ENCODE results near the gene TBCCD1. TPM values are rescaled to one million over a fixed set of nuclear protein-coding genes. Genes with fewer than 3 reads are reported as not detected.

The TBCCD1 gene
- total and polyA plus RNA-seq, 2 of the 8 experiments (the other 6 are each of a cell fraction or from before 2014, with no cell fraction given) = 11.3 to 13.9 TPM

DNA sequence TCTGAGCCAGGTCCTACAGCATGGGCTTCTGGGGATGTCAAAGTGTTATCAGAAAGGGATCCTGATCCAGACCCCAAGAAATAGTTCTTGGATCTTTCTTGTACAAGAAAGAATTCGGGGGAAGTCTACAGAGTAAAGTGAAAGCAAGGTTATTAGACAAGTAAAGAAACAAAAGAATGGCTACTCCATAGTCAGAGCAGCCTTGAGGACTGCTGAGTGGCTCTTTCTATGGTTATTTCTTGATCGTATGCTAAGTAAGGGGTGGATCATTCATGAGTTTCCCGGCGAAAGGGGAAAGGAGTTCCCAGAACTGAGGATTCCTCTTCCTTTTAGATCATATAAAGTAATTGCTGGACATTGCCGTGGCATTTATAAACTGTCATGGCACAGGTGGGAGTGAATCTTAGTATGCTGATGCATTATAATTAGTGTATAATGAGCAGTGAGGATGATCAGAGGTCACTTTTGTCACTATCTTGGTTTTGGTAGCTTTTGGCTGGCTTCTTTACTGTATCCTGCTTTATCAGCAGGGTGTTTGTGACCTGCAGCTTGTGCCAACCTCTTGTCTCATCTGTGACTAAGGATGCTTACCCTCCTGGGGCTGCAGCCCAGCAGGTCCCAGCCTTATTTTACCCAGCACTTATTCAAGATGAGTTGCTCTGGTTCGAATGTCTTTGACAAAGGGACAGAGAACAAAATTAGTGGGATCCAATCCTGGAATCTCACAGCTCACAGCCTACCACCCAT, 64.0 kb downstream of the TBCCD1 start:
- H3K27ac ChIP-seq (ENCODE audit: low read depth, low read length) = no peak overlapping the region
- H3K4ac ChIP-seq (replicated peaks; ENCODE audit: insufficient read length, low read depth, low read length) = no peak overlapping the region
- H3K4me2 ChIP-seq (ENCODE audit: insufficient read depth in 1 of 2, low read depth in 2 of 2, low read length in 2 of 2) = no peak overlapping the region
- no peak overlapping the region for H3K14ac ChIP-seq (ENCODE audit: insufficient read length)
- no peak overlapping the region for H2BK120ac ChIP-seq (replicated peaks; ENCODE audit: low read depth, low read length)
- H2AFZ ChIP-seq (ENCODE audit: low read length) = peak overlapping the region; percentile 11; the same call in 1 of the 2 replicates
- H3K18ac ChIP-seq (ENCODE audit: extremely low read depth, low read length) = no peak overlapping the region
- H3K23me2 ChIP-seq (ENCODE audit: low read depth, low read length) = no peaks in the 10 kb centered on the region
- H2AK5ac ChIP-seq (ENCODE audit: low read depth, low read length) = no peak overlapping the region
- TF ChIP-seq FOSL1 (IDR thresholded peaks at IDR 0.05; ENCODE audit: insufficient read depth, low read depth, low read length) = no peak
- no peak for TF ChIP-seq TAF7 (optimal IDR thresholded peaks at IDR 0.05; ENCODE audit: borderline replicate concordance, low read depth, low read length)
- TF ChIP-seq KDM1A (IDR thresholded peaks at IDR 0.05; ENCODE audit: borderline replicate concordance, low read length) = no peak
- no peak for TF ChIP-seq GABPA (IDR thresholded peaks at IDR 0.05; ENCODE audit: borderline replicate concordance, insufficient read depth, low read length)
- no peak for TF ChIP-seq SUZ12 (IDR thresholded peaks at IDR 0.05; ENCODE audit: low read length)
- H3K4me1 ChIP-seq (replicated peaks in 1 of 4; ENCODE audit: control insufficient read depth in 3 of 4, insufficient read depth in 4 of 4, low read length in 3 of 4) = peaks cover 0 to 3% (median 2%) of the 10 kb centered on the region in 4 experiments; a peak in 2 of 7 replicates
- no peak overlapping the region for H3K56ac ChIP-seq (replicated peaks; ENCODE audit: insufficient read length, low read depth, low read length)
- H3K79me1 ChIP-seq (ENCODE audit: low read depth, low read length) = no peaks in the 10 kb centered on the region
- no peak overlapping the region for H3K4me3 ChIP-seq (ENCODE audit: extremely low read depth in 1 of 4, insufficient read depth in 2 of 4, low read depth in 3 of 4, low read length in 4 of 4)
- H2BK15ac ChIP-seq (ENCODE audit: low read length) = no peak overlapping the region
- H3K23ac ChIP-seq (ENCODE audit: insufficient read length) = no peak overlapping the region
- H4K20me1 ChIP-seq (replicated peaks in 1 of 2; ENCODE audit: control insufficient read depth in 1 of 2, insufficient read depth in 2 of 2, low read length in 2 of 2) = no peaks in the 10 kb centered on the region
- H3K9ac ChIP-seq (replicated peaks in 1 of 4; ENCODE audit: extremely low read depth in 1 of 4, low read depth in 3 of 4, low read length in 3 of 4) = no peak overlapping the region
- H4K5ac ChIP-seq (ENCODE audit: insufficient read length, low read depth, low read length) = no peak overlapping the region
- DNase-seq (ENCODE audit: low read depth in 1 of 2, low spot score in 2 of 2) (peak in 1 of 2 experiments; percentile 27), FAIRE-seq (no peak)
- 83% methylated on average over 6 of the region's 6 CpGs; no CpG with 5 or more reads in 1 of the 2 experiments for WGBS, 2 experiments (ENCODE audit: extremely low coverage in 1 of 2, insufficient coverage in 1 of 2, insufficient read length in 1 of 2, insufficient replicate concordance in 2 of 2, low coverage in 1 of 2, low lambda C conversion rate in 2 of 2, missing lambda C conversion rate in 1 of 2)
- no peak overlapping the region for H2BK20ac ChIP-seq (ENCODE audit: low read length)
- ChIA-PET POLR2A (ENCODE audit: partially characterized antibody) (interaction anchor here (1.5 kb wide), 1 partner anchor 26 kb away, joined by 3 read pairs; no protein-coding TSS in a partner anchor), CTCF (ENCODE audit: partially characterized antibody) (interaction anchor here (0.8 to 2.9 kb wide), 5 partner anchors 10 to 465 kb away, joined by 3 to 13 read pairs (median 3); no protein-coding TSS in a partner anchor)
- no peak overlapping the region for H2BK5ac ChIP-seq (ENCODE audit: low read depth, low read length)
- H3K9me3 ChIP-seq (ENCODE audit: insufficient read depth in 2 of 2, low read depth in 1 of 2, low read length in 1 of 2) = no peaks in the 10 kb centered on the region
- H3K27me3 ChIP-seq (replicated peaks in 1 of 4; ENCODE audit: control insufficient read depth in 3 of 4, extremely low read depth in 1 of 4, insufficient read depth in 3 of 4, low read length in 3 of 4) = no peaks in the 10 kb centered on the region; a peak in 1 of 7 replicates
- H4K91ac ChIP-seq (replicated peaks; ENCODE audit: insufficient read length, low read length) = no peak overlapping the region
- H4K8ac ChIP-seq (ENCODE audit: extremely low read depth, insufficient read depth, low read length) = no peak overlapping the region; the same call in 1 of the 2 replicates
- H3K36me3 ChIP-seq (ENCODE audit: control insufficient read depth in 2 of 4, insufficient read depth in 4 of 4, low read length in 3 of 4) = no peaks in the 10 kb centered on the region
- H3K79me2 ChIP-seq (ENCODE audit: control insufficient read depth in 1 of 2, insufficient read depth in 2 of 2, low read length in 2 of 2) = no peaks in the 10 kb centered on the region
- H2BK12ac ChIP-seq (ENCODE audit: low read depth, low read length) = no peak overlapping the region
